CD4-positive, alpha-beta T cell treated with Interleukin-6 at 100 ng/mL for 8 hours (primary cell): ENCODE measurements around the gene GIN1.
"Not testable (repeated sequence)": the region's sequence is repeated elsewhere in the genome, so short reads cannot be mapped to it uniquely, and the experiment has no call there.

ENCODE experiments used
- DNase-seq: peaks from one replicate; pipeline ENCODE4 v3.0.0-alpha.2; 2020; ENCODE audit warnings: mixed read lengths, low spot score

The GIN1 gene

DNA sequence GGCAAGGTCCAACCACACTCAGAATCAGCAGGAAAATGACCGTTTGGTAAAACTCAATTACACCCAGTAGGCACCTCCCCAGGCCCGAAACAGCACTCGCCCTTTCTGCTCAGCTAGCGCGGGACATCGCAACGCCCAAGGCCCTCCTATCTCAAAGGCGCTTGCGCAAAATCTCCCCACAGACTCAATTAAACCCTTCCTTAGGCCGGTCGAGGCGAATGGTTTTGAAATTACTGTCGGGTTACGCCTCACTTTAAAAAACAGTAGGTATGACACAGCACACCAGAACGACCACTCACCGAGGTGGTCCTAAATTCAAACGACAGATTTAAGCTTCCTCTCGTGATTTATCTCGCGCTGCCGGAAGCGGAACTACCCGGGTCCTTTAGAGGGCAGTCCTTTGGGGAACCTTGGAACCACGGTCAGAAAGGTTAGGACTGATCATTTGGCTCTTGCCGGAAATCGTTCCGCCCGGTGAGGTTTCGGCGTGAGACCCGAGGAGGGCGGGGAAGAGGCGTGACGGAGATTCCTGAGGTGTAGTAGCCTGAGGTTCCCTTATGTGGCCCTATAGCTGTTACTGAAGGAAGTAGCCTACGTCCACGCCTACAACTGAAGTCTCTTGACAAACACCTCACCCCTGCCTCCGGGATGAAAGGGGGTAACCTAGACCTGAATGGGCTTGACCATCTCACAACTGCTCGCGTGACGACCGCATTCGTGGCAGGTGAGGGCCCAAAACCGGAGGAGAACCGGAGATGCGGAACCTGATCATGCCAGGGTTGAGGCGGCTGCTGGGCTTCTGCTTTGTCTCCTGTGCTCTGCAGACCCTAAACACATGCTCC, at the start of gene GIN1, which contains the start of gene PPIP5K2:
GIN1 (minus strand) TSS at position 374 of the 842 bp plus-strand sequence. CDS start 11,431 bp downstream, outside the sequence.
PPIP5K2 (plus strand) TSS at position 537 of the 842 bp plus-strand sequence. CDS start 9,289 bp downstream, outside the sequence.
- peak; percentile 95 for DNase-seq

- DNase-seq = no peak
Observed at GRCh38 chr5:103166706-103167105, 46.8 kb upstream of the GIN1 start.

GRCh38 chr5:103151156-103151555, 31.2 kb upstream of the GIN1 start:
- no peak for DNase-seq

GRCh38 chr5:103148213-103148612, 28.3 kb upstream of the GIN1 start:
- DNase-seq = no peak

DNA sequence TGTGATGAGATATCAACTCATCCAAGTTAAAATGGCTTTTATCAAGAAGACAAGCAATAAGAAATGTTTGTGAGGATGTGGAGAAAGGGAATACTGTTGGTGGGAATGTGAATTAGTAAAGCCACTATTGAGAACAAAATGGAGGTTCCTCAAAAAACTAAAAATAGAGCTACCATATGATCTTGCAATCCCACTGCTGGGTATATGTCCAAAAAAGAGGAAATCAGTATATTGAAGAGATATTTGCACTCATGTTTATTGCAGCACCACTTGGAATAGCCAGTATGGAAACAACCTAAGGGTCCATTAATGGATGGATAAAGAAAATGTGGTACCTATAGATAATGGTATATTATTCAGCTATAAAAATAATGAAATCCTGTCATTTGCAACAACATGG, 25.3 kb upstream of the GIN1 start:
- no peak for DNase-seq

DNA sequence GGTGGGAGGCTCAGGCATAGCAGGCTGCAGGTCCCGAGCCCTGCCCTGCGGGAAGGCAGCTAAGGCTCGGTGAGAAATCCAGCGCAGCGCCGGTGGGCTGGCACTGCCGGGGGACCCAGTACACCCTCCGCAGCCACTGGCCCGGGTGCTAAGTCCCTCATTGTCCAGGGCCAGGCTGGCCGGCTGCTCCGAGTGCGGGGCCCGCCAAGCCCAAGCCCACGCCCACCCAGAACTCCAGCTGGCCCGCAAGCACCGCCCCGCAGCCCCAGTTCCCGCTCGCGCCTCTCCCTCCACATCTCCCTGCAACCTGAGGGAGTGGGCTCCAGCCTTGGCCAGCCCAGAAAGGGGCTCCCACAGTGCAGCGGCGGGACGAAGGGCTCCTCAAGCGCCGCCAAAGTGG, 22.2 kb upstream of the GIN1 start:
- not testable (repeated sequence) for DNase-seq

DNA sequence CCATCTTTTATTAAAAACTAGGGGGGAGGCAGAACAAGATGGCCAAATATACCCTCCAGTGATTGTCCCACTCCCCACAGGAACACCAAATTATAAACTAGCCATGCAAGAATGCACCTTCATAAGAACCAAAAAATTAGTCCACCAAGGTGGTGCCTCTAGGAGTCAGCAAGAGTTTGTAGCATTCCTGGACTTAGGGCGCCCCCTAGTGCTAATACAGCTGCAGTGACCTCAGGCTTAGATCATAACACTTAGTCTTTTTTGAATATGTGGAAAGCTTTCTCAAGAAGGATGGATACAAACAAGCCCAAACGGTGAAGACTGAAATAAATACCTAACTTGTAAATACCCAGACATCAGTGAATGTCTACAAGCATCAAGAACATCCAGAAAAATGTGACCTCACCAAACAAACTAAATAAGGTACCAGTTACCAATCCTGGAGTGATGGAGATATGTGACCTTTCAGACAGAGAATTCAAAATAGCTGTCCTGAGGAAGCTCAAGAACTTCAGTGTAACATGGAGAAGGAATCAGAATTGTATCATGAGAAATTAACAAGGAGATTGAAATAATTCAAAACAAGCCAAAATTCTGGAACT, 19.4 kb upstream of the GIN1 start:
- peak; percentile 80 for DNase-seq

- no peak for DNase-seq
Observed at GRCh38 chr5:103138202-103138690, 18.3 kb upstream of the GIN1 start.

- no peak for DNase-seq
Observed at GRCh38 chr5:103135461-103135860, 15.5 kb upstream of the GIN1 start.

DNA sequence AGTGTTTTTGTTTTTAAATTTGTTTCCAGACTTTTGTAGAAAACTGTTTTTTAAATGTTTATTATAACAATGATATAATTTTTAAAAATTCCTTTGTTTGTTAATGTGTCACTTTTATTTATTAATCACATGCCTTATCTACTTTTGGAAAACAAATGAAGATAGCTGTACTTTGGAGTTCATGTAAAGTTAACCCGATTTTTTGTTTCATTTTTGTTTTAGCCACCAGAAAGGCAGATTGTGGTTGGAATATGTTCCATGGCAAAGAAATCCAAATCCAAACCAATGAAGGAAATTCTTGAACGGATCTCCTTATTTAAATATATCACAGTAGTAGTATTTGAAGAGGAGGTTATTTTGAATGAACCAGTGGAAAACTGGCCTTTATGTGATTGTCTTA, 13.3 kb upstream of the GIN1 start:
- DNase-seq = no peak

- DNase-seq = no peak
Observed at GRCh38 chr5:103132684-103133083, 12.7 kb upstream of the GIN1 start.

- no peak for DNase-seq
Observed at GRCh38 chr5:103128202-103128601, 8.3 kb upstream of the GIN1 start.

DNA sequence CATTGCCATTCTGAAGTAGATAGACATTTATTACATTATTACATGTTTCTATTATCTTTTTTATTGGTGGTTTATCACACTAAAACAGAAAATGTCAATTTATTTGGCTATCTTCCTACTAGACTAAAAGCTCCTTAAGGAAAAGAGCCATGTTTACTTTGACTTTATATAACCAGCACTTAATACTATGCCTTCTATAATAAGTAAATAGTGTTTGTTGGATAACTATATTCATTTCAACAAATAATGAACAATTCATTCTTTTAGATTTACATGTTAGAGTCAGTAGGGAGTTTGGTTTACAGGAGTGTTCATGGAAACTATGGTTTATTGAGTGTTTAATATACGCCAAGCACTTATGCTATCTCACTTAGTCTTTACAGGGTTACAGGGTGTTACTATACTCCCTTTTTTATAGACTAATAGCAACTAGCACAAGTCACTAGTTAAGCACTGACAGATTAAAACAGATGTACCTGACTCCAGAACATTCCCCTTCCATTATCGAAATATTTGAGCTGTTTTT, 7.4 kb upstream of the GIN1 start:
- no peak for DNase-seq

- no peak for DNase-seq
Observed at GRCh38 chr5:103126557-103126956, 6.6 kb upstream of the GIN1 start.

DNA sequence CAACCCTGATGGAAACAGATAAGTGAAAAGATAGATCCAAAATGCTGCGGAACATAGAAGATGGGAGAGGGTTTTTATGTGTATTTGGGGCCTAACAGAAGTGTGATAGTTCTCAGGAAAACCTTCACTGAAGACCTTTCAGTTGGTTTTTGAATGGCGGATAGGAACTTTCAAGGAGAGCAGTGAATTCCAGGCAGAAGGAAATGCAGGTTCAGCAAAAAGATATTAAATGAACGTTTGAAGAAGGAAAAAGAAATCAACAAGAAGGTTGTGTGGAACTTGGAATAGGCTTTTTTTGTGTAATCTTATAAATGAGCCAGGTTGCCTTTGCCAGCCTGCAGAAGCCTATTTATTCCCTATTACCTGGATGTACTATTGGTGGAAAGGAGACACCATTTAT, 2.3 kb upstream of the GIN1 start:
- DNase-seq = no peak

GRCh38 chr5:103120607-103121200, 766 bp upstream of the GIN1 start:
- no peak for DNase-seq

DNA sequence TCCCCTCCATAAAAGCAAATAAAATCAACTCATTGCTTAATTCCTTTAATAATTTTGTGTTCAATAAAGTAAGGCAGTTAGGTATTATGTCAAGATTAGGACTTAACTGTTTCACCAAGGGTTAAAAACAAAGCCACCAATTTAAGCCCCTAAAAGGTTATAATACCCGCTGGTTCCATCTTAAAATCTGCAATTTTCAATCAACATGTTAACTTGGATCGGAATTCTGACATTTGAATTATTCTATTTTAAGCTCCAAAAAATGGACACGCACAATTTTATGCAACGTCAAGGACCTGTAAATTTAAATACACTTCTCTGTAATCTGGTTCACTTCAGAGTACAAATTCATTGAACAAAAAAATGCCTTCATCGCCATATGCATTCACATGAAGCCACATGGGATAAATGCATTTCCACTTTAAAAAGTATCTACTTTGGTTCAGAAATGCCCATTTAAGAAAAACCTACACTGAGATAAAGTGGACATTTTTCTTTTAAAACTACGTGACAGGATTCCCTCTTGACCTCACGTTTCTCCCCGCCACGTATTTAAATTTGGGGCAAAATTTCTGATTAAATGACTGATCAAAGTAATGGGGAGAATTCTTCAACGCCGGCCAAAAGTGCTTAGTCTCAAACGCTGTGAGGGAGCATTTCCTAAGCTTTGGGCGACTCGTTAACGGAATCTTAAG, 721 bp downstream of the GIN1 start:
- no peak for DNase-seq

- no peak for DNase-seq
Observed at GRCh38 chr5:103117471-103117991, 2.4 kb downstream of the GIN1 start.

DNA sequence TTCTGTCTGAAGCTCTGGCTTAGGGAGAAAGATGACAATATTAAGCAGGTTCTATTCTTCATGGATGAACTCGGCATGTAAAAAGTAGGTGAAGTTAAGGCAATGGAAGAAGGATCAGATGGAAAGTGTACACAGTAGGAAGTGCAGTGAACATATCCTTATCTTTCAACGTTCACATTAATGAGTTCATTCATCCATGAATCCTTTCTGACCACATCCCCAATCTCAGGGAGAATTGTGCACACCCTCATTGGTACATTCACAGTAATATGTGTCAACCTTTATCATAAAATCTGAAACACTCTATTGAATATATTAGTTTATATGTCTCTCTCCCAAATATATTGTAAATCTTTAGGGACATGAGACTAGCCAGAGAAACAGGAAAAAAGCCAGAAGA, 5.5 kb downstream of the GIN1 start:
- no peak for DNase-seq

DNA sequence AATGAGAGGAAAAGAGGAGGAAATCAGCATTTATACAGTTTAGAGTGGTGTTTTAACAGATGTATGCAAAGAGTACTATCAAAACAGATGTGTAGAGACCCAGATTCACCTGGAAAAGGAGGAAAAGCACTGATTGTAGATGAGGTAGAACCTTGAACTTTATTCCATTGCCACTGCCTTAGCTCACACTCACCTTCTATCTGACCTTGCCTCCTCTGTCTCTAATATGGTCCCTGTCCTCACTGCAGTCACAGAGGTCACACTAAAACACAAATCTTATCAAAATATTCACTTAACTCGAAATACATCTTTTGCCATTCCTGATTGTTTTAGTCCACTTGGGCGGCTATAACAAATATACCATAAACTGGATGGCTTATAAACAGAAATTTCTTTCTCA, 7.0 kb downstream of the GIN1 start:
- DNase-seq = no peak

GRCh38 chr5:103111468-103111867, 8.5 kb downstream of the GIN1 start:
- DNase-seq = peak; percentile 55

DNA sequence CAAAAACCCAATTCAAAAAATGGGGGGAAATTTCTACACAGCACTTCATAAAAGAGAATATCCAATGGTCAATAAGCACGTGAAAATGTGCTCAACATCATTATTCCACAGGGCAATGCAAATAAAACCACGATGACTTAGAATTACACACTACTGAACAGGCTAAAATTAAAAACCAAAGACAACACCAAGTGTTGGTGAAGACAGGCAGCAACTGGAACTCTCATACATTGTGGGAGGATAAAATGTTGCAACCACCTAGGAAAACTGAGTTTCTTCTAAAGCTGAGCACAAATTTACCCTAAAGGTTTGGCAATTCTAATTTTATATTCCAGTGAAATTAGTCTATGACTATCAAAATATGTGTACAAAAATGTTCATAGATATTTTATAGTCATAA, 9.5 kb downstream of the GIN1 start:
- DNase-seq = no peak
